Keratinocyte (primary cell): Measurements from ENCODE around the gene ABHD12B.

Experiments used
- CTCF ChIP-seq, 3 experiments: IDR thresholded peaks in 1 of 3; conservative IDR thresholded peaks in 1 of 3; optimal IDR thresholded peaks in 1 of 3; 2 replicates in 2 of 3; 3 replicates in 1 of 3; pipeline versions ENCODE3 to v1.5.1; 2011; ENCODE audit warnings: low read length in 3 of 3, mild to moderate bottlenecking in 3 of 3, moderate library complexity in 2 of 3, control low read depth in 1 of 3, inconsistent platforms in 1 of 3; ENCODE audit not compliant: insufficient read depth in 2 of 3; ENCODE audit errors: extremely low read depth in 1 of 3
- EZH2 ChIP-seq: IDR thresholded peaks from one replicate; pipeline ENCODE4 v1.6.1; 2012; ENCODE audit warnings: inconsistent platforms, mild to moderate bottlenecking, low read length, moderate library complexity

DNA sequence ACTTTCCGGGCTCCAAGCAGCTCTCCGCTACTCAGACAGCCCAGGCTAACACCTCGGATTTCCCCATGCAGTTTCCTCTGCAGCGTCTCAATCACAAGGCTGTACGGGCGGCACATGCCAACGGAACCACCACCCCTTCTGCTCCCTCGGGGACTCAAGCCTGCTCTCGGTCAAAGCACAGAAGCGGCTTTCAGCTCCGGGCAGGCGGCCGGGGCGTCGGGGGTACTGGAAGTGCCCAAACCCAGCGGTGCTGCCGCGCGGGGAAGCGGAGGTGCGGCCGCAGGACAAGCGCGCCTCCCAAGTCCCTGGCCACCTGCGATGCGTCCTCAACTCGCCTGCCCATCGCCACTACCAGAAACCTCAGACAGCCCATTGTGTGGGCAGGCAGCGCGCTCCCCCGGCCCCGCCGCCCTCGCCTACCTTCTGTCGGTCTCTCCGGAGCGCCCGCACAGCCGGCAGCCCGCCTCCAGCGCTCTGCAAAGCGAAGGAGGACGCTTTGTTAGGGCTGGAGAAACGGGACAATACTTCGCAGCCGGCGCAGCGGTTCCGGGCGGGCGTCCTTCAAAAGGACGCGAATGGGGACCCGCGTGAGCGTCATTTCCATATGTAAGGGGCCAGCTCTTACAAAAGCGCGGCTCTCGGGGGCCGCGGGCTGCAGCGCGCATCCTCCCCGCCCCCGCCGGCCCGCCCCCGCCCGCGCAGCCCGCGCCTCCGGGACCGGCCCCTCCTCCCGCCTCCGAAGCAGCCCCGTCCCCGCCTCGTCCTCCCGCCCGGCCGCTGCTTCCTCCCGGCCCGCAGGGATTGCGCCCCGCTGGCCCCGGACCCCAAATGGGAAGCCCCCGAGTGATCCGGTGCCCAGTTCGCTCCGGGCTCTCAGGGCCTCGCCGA is 41.6 kb upstream of the ABHD12B start:
- no peak for TF ChIP-seq CTCF (optimal IDR thresholded peaks at IDR 0.05 in 1 of 3, IDR thresholded peaks at IDR 0.05 in 1 of 3, conservative IDR thresholded peaks at IDR 0.05 in 1 of 3; ENCODE audit: extremely low read depth in 1 of 3, insufficient read depth in 2 of 3, low read length in 3 of 3)
- no peak for TF ChIP-seq EZH2
